Body of pancreas (tissue), 4 donors: ENCODE measurements around the gene SMAD5.

Experiments used
- CTCF ChIP-seq, 7 experiments: fragments of 450-650 bp in 4 of 7; fragments of 200-600 bp in 3 of 7; sonication (generic) in 3 of 7; IDR thresholded peaks; one replicate each; pipeline ENCODE4 v1.5.1; 2016 to 2019; ENCODE audit warnings: antibody characterized with exemption in 7 of 7
- POLR2A ChIP-seq, 3 donors: fragments of 450-650 bp; IDR thresholded peaks; one replicate each; pipeline ENCODE4 v1.6.1; 2016; ENCODE audit warnings: antibody characterized with exemption in 3 of 3, mild to moderate bottlenecking in 2 of 3

- TF ChIP-seq POLR2A (IDR thresholded peaks at IDR 0.05) (no peak), CTCF (IDR thresholded peaks at IDR 0.05) (no peak)
Measured at GRCh38 chr5:136162008-136162407, 29.4 kb downstream of the SMAD5 start.
